T-helper 1 cell (primary cell): ENCODE measurements around the gene CCNI.
"Not testable (repeated sequence)": the region's sequence is repeated elsewhere in the genome, so short reads cannot be mapped to it uniquely, and the experiment has no call there.

Experiments
- DNase-seq, 5 donors: peaks; one replicate each; pipeline ENCODE4 v3.0.0-alpha.2; 2012 to 2020
- total RNA-seq, 4 donors: gene quantifications; one replicate each; lab custom pipeline; 2026; lab: John Stamatoyannopoulos, UW

Gene CCNI
- 250 to 368 (median 280) reads per million in 4 donors for total RNA-seq

DNA sequence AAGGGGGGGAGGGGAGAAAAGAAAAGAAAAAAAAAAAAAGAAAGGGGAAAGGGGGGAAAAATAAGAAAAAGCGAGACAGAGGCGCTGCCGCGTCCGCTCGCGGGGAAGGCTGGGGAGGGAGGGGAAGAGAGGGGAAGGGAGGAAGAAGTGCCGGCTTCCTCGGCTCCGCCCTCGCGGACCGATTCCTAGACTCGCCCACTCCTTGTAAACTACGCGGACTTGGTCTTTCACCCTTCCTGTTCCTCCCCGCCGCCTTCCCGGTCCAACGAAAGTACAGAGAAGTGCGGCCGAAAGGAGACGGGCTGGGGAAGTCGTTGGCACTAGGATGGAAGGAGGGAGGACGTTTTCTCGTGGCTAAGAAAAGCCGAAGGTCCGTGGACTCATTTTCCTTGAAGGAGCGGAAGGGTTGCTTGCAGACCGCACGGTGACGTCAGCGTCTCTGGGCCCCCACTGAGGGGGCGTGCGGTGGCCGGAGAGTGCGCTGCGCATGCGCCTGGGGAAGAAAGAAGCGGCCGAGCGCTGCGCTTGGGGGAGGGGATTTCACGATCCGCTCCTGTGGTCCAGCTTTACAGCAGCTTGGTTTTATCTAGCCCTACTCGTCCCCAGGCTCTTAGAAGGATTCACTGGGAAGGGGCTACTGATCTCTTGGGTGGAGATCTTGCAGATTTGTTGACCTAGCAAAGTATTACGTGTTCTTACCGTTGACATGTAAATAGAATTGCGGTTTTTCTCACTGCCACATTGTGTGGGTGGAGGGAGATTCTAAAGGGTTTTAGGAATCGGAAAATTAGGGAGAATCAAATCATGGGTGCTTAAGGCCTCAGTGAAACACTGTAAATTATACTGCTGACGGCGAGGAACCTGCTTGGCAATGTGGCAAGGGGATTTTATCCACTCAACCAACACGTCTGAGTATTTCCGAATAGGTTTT, at the start of gene CCNI:
TSS of gene CCNI (minus strand) at position 121 of the 931 bp plus-strand sequence. CDS start 9,627 bp downstream, outside the sequence.
- DNase-seq: peak; percentile 87 to 96 (median 87)

GRCh38 chr4:77124576-77124975, 48.8 kb upstream of the CCNI start:
- no peak for DNase-seq

DNA sequence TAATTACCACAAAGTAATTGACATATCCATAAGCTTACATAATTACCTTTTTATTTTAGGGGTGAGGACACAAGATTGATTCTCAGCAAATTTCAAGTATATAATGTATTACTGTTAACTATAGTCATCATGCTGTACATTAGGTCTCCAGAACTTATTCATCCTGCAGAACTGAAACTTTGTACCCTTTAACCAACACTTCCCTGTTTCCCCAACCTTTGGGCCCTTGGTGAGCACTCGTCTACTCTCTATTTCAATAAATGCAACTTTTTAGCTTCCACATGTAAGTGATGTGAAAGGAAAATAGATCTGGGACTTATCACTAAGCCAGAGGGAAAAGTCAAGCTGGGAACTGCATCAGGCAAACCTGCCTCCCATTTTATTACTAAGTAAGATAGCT, 47.6 kb upstream of the CCNI start:
- DNase-seq: no peak

DNA sequence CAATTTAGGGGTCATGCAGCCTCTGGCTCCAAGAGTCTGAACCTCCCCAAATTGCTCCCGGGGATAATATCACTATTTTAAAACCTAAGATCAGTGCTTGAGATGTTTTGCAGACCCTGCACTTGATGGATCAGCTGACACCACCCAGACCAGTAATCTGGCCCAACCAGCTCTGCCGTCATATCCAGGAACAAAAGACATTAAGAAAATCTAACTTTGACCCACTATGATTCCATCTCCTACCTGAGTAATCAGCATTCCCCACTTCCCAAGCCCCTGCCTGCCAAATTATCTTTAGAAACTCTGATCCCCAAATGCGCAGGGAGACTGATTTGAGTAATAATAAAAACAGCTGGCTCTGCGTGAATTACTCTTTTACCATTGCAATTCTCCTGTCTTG, 46.9 kb upstream of the CCNI start:
- DNase-seq: no peak

- DNase-seq: no peak
These were observed 46.0 kb upstream of the CCNI start for GRCh38 chr4:77121736-77122240.

DNA sequence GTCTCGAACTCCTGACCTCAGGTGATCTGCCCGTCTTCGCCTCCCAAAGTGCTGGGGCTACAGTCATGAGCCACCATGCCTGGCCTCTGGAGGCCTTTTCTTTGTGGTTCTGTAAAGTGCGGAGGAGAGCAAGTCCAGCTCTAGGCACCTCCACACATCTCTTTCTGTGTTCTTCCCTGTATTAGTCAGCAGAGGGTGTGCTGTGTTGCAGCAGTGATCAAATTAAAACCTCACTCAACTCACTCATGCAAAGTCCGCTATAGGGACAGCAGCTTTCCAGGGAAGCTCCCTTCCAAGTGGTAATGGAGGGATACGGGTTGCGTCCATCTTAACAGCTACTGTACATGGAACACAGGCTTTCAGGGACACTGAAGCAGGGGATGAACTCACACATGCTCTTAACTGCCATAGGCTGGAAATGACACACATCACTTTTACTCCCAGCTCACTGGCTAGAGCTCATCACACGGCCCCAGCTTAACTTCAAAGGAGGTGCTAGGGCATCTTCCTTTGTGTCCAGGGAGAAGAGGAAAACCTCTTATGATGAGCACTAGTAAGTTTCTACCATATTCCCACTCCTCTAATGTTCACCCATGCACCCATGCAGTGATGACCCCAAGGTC, 45.2 kb upstream of the CCNI start:
- no peak for DNase-seq

DNA sequence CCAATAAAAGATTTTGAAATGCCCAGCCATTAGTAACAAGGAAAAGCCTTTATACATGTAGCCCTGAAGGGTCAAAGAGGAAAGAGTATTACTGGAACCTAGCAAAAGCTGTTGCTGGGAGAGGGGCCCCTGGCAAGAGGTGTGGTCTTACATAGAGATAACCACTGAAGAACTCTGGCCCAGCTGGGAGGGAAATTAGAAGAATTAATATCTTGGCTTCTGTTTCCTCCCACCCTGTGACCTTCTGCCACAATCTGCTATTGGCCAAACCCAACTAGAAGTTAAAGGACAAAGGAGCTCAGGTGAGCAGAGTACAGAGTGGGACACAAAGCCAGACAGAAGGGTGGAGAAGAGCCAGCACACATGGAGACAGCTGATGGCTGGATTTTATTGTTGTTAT, 41.9 kb upstream of the CCNI start:
- no peak for DNase-seq

DNA sequence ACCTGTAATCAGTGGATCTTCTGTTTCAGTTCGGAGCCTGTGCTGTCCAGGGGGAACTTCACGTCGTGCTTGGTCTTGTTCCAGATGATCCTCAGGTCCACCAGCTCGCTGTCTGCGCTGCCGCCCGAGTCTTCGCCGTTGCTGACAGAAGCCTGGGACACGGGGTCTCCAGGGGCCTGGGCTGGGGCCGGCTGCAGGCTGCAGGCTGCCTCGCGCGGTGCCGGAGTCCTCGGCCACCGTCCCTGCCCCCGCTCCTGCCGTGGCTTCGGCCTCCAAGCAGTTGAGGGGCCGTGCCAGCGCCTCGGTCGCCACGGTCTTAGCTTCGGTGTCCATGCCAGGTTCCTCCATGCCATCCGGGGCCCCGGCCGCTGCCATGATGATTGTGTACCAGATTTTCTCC, 37.3 kb upstream of the CCNI start:
- no peak for DNase-seq

DNA sequence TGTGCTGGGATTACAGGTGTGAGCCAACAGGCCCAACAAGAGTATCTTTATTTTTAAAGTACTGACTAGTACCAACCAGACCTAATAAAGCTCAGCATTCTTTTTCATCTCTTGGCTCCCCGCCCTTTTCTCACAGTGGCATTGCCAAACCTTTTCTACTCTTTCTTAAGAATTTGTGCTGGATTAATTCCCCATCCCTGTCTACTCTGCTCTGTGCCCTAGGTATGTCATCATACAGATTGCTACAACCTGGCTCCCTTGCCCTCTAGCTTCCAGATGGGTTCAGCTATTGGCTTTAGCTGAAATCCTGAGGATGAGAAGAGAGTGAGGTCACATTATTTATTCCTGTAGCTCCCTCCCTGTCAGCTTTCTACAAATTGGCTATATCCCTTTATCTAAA, 34.9 kb upstream of the CCNI start:
- DNase-seq: no peak

DNA sequence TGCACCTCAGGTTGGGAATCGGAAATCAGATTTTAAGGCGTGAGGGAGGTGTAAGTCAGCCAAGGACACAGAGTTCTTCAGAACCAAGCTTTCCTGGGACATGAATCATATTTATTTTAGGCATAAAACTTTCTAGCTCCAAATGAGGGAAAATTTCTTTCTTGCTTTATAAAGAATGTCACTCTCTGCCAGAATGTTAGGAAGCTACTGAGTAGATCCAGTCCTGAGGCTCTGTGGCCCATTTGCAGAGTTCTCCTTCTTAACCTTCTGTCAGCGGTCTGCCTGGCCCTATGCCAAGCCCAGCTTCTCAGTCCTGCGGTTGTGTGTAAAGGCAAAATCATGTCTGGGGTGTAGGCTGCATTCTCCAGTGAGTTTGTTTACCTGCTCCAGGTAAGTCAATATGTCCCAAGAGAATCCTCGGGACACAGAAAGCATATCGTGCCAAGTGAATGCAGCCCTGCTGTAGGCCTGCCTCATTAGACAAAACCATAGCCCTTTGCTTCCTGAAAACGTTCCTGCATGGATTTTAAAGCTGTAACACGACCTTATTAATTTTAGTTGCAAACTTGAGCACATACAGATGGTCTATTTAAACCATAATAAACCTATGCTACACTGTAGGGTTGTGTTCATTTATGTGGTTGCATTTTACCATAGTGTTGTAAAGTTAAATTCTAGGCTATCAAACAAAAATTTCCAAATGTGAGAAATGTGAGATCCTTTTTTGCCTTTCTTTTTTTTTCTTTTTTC, 29.2 kb upstream of the CCNI start:
- DNase-seq: no peak

DNA sequence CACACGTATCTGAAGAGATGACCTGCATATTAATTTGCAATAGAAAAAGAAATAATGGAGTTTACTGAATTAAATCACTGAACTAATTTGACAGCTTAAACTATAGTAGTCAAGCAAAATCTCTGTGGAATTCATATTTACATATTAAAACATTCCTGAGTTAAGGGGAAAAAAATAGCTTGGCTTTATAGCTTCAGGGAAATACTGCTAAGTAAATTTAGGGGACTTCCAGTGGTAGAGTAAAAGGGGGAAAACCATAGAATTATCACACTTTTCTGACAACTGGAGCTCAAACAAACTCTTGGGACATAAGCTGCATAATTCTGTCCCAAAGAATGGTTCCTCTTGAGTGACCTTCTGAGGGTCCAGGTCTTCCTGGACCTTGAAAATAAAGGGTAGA, 28.6 kb upstream of the CCNI start:
- DNase-seq: no peak

DNA sequence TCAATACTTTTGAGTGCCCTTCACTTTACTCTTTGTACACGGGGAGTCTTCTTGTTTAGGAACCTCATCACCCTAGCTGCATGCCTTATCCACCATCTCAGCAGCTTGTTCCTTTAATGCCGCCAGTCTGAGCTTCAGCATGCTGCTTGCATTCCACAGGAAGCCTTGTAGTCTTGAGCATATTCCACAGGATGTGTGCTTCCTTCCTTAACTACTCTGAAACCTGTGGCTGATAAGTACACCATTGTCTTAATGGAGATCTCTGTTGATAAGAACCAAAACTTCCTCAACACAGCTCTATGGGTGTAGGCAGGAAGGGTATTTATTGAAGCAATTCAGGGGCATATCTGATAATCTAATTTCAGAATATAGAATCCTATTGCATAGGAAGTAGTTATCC, 24.4 kb upstream of the CCNI start:
- peak in 1 of 5 donors; percentile 7 for DNase-seq

GRCh38 chr4:77097611-77098010, 21.8 kb upstream of the CCNI start:
- no peak for DNase-seq

- DNase-seq: peak in 4 of 5 donors; percentile 42 to 62 (median 54)
These were observed 19.5 kb upstream of the CCNI start for GRCh38 chr4:77095101-77095821.

GRCh38 chr4:77094496-77094895, 18.7 kb upstream of the CCNI start:
- DNase-seq: no peak

GRCh38 chr4:77093401-77093800, 17.6 kb upstream of the CCNI start:
- DNase-seq: no peak

GRCh38 chr4:77092975-77093374, 17.2 kb upstream of the CCNI start:
- no peak for DNase-seq

DNA sequence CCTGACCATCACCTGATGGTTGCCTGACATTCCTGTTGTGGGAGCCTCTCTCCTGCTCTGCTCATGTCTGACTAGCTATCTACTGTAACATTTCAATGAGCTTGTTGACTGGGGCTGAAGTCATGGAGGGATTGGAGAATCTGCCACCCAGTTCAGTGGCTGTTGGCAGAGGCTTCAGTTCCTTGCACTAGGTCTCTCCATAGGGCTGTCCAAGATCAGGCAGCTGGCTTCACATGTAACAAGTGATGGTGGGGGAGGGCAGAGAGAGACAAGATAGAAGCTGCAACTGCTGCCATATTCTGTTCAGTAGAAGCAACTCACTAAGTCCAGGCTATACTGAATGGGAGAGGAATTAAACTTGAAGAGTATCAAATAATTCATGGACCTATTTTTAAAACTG, 14.1 kb upstream of the CCNI start:
- no peak for DNase-seq

DNA sequence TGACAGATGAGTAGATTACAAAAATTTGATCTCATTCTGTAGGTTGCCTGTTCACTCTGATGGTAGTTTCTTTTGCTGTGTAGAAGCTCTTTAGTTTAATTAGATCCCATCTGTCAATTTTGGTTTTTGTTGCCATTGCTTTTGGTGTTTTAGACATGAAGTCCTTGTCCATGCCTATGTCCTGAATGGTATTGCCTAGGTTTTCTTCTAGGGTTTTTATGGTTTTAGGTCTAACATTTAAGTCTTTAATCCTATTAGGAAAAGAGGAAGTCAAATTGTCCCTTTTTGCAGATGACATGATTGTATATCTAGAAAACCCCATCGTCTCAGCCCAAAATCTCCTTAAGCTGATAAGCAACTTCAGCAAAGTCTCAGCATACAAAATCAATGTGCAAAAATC, 11.2 kb upstream of the CCNI start:
- not testable (repeated sequence) for DNase-seq

- no peak for DNase-seq
These were observed 8.3 kb upstream of the CCNI start for GRCh38 chr4:77084019-77084639.

DNA sequence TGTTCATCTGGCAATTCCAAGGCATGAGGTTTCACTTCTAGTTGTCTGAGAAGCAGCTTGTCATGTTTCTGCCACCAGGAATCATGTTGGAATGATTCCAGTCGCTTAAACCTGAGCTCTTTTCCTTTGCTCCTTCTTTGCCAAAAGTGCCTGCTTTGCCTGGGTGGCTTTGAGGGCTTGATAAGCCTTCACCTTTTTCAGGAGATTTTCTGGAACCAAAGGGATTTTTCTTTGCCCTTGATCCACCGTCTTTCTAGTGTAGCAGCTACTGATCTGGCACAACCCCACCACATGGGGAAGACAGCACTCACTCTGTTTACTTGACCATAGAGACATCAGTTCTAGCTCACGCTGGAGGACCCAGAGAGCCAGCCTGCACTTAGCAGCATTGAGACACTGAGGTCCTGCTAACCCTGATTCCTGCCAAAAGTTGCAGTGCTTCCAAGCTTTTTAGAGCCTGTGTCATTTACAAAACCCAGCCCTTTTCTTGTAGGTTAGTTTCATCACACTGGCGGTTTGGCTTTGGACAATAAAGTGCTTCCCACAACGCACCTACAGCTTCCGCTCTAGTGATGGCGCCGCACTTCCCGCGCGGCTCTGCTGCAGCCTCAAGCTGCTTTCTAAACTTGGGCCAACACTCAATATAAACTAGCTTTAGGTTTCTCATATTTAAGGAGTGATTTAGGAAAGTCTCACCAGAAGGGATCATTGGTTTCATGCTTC, 7.3 kb upstream of the CCNI start:
- no peak for DNase-seq
